GM19239 (cell line): ENCODE results near the gene ASPN.

Source experiments
- DNase-seq: peaks from one replicate; pipeline ENCODE4 v3.0.0; 2011; ENCODE audit warnings: low spot score; ENCODE audit not compliant: insufficient read length
- FAIRE-seq: peaks from 2 replicates; lab custom pipeline; 2011; peaks lifted over from hg19 to GRCh38; lab: Jason Lieb, UNC

The ASPN gene

DNA sequence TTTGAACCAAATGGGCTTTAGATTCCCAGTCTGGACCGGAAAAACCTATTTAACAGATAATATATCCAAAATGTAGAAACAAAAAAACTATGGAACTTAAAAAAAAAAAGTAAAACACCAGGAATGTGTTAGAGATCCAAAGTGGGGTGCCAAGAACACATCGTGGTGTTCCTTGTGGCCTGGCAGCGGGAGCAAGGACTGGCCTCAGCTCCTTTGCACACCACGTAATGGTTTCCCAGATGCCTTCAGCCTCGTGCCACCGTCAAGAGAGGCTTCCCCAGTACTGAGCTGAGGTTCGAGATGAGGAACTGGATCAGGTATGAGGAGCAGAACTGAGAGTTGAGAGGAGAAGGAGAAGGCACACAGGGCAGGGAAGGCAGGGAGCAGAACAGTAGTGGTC lies 3.5 kb downstream of the ASPN start:
- DNase-seq (no peak), FAIRE-seq (no peak)

DNA sequence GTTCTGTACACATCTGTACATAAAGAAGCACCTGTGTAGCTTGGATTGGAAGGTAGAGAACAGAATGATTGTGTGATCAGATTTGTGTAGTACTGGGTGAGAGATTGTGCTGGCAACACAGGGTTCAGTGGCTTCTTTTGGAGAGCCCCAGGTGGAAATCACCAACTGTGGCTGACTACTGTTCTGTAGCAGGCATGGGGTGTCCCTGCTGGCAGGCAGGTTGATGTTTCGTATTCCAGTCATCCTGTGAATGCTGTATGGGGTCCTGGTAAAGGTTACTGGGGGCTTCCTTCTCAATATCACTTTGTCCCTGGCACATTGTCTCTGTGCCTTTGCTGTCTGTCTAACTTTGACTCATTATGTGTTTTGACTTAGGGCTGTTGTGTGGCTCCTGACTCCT lies 5.3 kb downstream of the ASPN start:
- FAIRE-seq (no peak), DNase-seq (no peak)

DNA sequence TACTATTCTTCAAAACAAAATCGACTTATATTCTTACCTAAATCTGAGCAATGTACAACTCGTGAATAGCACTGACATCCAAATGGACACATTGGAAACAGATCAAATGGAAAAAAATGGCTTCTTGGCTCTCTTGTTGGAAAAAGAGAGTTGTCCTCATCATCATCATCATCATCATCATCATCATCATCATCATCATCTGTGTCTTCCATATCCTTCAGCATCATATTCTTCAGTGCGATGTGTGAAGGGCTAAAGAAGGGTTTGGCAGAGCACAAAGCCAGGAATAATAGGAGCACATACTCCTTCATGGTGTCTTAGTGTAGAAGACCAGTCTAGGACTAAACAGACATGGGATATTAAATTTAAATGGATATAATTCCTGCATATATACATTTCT lies 7.7 kb downstream of the ASPN start:
- DNase-seq (no peak), FAIRE-seq (no peak)

DNA sequence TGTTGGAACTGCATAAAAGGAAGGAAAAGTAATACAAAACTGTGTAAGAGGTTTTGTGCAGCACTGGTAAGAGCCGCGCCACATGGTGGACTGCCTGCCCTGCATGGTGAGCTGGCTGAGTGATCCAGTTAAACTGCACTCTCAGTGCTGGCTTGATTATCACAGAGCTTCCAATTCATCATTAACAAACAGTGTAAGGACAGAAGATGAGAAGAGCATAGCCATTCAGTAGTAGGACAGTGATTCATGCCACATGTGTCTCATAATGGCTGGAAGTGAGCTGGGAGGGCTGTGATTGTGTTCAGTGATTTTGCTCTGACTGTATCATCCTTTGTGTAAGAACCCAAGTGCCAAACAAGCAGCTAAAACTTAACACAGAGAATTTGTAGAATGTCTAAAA lies 14.1 kb downstream of the ASPN start:
- no peak for FAIRE-seq
- no peak for DNase-seq

DNA sequence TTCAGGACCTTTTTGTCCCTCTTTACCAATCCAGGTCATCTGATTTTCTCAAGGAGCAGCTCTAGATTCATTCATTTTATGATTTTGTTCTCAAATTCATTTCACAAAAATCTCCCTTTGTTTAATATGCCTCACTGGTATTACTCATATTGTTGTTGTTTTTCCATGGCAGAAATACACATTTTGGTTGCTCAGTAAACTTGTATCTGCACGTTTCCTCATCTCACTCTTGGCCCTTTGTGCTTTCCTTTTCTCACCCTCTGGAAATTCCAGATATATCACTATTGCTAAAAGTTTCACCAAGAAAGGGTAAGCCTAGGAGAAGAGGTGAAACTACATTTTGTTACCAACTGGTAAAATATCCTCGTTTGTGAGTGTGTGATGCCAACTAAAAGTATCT lies 14.8 kb downstream of the ASPN start:
- no peak for DNase-seq
- no peak for FAIRE-seq

DNA sequence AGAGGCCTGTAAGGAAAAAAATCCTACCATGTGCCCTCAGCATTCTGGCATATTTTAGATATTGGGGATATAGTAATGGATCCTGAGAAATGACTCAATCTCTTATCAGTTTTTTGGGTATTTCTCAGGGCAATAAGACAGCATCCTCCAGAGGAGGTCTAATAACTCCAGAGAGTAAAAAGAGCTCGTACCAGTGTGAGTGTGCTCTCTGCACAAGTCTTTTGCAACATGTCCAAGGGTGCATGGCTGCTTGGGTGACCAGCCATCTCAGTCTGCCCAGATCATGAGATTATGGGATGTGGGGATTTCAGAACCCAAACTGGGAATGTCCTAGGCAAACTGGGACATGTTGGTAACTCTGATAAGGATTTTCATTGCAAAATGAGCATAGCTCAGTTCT lies 15.3 kb downstream of the ASPN start:
- DNase-seq = no peak
- FAIRE-seq = no peak

DNA sequence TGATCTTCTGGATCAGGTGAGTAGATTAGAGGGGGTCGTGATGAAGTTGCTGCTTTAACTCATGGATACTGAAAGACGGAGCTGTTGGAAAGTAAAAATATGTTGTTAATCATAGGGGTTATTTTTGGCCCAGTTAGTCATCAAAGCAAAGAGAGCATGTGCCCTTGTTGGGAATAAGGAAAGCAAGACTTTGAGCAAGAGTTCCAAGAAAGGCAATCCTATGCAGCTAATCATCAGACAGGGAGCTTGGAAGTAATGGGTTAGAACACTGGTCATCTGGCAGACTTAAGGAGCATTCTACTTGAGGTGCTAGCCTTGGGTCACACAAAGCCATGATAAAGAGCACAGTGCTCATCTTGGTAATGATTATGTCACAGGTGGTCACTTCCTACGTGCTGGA lies 18.3 kb downstream of the ASPN start:
- DNase-seq (no peak), FAIRE-seq (no peak)

DNA sequence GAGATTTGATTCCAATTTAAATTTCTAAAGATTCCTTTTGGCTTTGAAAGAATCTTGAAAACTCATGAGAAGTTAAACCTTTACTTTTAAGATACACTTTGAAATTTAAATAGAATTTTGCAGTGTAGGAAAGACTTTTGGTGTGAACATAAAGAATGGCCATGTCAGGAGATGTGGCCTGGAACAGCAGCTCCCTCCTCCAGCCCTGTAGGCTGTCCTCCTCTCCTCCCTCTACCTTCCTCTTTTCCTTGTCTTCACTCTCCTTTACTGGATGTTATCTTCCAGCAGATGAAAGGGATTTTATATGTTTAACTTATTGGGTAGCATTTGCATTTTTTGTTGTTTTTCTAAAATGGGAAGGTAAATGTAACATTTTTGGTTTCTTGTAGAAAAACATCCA lies 18.9 kb downstream of the ASPN start:
- no peak for DNase-seq
- no peak for FAIRE-seq

DNA sequence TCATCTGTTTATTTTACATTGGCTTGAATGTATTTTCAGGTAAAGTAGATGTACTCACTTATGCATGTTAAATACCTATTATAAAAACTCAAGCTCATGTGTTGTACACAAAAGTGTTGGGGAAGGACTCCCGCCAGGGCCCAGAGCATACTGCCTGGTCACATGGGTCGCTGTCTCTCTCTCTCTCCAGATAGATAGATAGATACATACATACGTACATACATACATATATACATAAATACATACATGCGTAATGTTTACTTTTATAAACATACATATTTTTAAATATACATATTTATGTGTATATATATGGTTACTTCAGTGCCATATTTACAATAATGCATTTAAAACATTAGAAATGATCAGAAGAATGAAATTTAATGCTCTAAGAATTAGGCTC lies 24.7 kb downstream of the ASPN start:
- no peak for FAIRE-seq
- DNase-seq = no peak

DNA sequence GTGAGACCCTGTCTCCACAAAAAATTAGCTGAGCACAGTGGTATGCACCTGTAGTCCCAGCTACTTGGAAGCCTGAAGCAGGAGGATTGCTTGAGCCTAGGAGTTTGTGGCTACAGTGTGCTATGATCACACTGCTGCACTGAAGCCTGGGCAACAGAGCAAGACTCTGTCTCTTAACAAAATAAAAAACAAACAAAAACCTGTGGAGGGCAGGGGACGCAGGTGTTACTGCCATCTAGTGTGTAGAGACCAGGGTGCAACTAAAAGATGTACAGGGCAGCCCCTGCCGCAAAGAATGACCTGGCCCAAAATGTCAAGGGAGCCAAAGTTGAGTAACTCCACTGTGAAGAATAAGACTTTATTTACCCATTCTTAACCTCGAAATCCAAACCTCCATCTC lies 27.1 kb downstream of the ASPN start:
- DNase-seq (no peak), FAIRE-seq (peak; percentile 18)

DNA sequence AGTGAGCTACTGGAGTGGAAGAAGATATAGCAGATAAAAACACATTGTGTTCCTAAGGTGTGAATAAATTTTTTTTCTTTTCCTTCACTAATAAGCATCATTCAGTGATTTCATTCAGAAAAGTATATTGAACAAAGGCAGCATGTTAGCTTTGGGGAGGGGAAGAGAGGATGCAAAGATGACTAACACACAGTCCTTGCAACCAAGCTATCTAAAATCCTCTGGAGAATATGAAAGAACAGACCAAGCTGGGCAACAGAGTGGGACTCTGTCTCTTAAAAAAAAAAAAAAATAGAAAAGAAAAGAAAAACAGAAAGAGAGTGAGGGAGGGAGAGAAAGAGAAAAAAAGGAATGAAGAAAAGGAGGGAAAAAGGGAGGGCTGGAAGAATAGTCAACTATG lies 35.8 kb downstream of the ASPN start:
- no peak for FAIRE-seq
- DNase-seq = no peak

DNA sequence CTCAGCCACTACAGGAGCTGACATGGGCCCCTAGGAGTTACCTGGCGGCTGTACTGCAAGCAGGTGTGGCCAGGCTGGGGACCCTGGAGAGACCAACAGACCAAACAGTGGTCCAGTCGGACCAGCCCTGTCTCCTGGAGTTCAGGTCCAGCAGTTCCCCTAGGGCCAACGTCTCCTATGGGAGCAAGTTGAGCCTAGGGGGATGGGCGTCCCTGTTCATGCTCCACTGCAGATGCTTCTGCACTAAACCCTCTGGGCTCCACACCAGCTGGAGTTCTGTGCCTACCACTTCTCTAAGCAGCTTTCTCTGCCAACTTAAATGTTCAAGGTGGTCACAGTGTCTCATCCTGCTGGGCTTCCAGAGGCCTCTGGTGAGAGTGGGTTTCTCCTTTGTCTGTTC lies 37.5 kb downstream of the ASPN start:
- FAIRE-seq = no peak

DNA sequence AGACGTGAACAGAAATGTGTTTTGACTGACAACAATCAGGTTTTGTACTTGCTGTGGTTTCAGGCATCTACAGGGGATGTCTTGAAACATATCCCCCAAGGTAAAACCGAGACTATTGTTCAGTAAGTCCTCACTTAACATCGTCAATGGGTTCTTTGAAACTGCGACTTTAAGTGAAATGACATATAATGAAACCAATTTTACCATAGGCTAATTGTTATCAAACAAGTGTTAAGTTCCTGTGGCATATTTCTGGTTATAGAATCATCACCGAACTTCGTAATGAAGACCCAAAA lies 41.6 kb downstream of the ASPN start:
- DNase-seq = peak; percentile 12
- no peak for FAIRE-seq

More for the DNA sequence above, 37.5 kb downstream of the ASPN start:
- no peak for DNase-seq

DNA sequence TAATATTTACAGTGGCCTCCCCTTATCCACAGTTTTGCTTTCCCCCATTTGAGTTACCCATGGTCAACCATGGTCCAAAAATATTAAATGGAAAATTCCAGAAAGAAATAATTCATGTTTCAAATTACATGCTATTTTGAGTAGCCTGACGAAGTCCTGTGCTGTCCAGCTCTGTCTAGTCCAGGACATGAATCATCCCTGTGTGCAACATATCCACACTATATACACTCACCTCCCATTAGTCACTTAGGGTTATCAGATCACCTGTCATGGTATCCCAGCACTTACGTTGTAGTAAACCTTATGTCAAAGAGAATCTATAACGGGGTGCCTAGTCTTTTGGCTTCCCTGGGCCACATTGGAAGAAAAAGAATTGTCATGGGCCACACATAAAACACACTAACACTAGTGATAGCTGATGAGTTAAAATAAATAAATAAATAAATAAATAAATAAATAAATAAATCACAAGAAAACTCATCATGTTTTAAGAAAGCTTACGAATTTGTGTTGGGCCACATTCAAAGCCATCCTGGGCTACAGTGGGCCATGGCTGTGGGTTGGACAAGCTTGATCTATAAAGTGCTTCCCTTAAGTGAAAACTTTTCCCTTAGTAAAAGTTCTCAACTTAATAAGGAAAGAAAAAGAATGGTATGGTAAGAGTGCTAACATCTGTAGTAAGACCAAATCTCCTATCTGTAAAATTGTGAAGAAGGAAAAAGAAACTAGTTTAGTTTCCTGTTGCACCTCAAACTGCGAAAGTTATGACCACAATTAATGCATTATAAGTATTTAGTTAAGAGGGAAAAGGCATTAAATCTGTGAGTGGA lies 42.2 kb downstream of the ASPN start:
- FAIRE-seq = peak; percentile 72
- DNase-seq = no peak

DNA sequence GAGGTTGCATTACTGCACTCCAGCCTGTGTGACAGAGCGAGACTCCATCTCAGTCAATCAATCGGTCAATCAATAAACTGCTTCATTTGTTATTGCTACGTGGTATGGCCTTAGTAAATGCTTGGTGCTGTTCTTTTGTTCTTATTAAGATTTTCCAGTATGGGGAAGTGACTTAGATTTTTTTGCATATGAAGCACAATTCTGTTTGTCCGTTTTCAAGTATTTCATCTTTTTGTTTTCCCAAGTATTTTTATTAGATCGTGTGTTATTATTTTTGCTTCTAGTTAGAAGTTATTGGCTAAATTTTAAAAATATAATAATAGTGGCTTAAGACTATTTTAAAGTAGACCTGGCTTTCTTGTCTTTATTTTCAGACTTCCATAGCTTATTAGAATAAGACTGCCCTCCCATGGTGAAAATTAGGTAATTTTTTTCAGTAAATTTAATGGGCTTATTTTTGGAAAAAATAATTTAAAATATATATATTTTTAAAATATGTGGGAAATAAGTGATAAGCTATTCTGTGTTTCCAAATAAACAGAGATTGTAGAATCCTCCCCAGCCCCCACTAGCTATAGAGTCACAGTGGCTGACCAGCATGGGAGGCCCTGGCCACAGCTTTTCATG lies 43.3 kb downstream of the ASPN start:
- FAIRE-seq (no peak), DNase-seq (no peak)

DNA sequence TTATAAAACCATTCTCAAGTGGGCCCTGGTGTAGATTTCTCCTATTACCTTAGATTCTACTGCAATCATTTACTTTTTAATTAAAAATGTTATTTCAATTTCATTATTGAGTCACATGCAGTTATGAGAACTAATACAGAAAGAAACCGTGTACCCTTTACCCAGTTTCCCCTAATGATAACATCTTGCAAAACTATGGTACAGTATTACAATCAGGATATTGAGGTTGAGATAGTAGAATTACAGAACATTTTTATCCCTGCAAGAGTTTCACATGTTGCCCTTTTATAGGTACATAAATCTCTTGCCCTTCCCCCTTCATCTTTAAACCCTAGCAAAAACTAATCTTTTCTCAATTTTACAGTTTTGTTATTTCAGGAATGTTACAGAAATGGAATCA lies 47.0 kb downstream of the ASPN start:
- DNase-seq (no peak), FAIRE-seq (no peak)

DNA sequence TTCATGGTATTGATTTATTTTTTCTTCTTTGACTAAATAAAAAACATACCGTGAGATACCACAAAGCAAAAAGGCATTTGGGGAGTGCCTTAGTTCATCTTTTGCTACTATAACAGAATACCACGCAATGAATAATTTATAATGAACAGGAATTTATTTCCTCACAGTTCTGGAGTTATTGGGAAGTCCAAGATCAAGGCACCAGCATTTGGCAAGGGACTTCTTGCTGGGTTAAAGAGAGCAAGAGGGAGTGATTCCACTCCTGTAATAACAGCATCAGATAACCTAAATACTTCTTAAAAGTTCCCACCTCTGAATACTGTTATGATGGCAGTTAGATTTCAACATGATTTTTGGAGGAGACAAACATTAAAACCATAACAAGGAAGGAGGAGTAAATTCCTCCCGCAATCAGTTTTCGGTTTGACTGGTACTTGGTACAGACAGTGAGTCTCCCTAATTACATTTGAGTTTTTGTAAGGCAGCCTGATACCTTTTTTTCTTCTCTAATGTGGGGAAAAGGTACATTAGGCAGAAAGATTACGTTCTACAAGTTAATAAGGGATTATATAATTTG lies 49.2 kb downstream of the ASPN start:
- DNase-seq (no peak), FAIRE-seq (no peak)

DNA sequence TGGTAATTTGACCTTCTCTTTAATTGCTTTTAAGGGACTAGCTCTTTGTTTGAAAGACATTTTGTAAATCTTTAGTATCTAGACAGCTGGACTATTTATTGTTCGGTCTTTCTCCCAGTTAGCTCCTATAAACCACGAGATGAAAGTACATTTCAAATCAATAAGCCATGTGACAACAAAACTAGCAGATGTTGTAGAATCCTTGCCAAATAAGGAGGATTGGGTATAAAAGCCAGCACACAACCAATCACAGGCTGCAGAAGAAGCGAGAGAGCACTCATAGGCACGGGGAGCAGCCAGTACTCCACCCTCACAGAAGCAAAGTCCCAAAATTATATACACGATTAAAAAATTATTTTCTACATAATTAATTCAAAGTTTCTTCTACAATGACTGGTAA lies 50.0 kb downstream of the ASPN start:
- DNase-seq (no peak), FAIRE-seq (no peak)

DNA sequence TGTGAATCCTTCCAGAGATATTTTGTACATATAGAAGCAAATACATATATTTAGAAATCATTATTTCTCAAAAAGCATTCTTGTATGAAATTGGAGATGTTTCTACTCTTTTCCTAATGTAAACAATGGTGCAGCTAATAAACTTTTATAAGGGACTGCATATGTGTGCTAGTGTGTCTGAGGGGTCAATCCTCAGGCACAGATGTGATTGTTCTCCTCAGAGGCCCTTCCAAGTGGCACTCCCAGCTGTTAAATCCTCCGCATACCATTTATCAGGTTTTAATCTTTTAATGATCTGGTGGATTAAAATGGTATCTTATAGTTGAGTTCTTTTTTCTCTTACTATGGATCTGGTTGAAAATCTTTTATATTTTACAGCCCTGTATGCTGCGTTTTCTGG lies 52.5 kb downstream of the ASPN start:
- DNase-seq = no peak
- FAIRE-seq = no peak

DNA sequence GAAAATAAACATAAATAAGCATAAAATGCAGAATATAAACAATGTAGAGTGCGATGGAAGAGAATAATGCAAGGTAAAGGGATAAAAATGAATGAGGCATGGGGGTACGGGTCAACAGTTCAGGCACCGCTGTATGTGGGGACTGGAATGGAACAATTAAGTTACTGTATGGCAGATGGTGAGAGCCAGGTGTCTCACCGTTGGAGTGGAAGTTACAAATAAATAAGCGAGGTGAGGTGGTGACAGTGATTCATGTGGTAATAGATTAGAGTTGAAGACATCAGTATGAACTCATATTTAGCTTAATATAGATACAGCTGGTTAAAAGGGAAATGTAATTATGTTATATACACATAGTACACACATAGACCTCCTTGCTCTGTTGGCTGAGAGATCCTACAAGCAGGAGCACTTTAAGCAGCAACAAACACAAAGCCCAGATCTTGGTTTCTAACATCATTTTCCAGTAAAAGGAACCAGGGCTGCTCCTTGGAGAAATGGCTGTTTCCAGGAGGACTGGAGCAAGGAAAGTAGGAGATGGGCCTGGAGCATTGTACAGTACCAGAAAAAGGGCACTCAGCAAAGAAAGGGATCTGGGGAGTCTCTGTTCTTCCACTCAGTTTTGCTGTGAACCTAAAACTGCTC lies 55.7 kb downstream of the ASPN start:
- no peak for FAIRE-seq

DNA sequence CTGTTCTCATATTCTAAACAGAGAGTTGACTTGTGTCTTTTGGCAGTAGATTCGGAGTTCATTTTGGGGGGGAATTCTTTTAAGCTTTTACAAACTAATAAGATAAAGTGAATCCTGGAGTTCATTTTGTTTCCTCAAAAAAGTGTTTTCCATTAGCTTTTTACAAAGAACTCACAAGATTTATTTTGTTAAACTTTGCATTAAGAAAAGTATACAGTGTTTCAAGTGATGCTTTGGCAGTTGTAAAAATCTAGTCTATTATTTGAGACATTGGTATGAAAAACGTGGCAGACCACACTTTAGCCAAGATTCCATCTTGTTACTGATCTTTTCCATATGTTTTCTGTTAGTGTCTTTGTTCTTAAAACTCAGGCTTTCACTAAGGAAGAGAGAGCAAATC lies 56.8 kb downstream of the ASPN start:
- FAIRE-seq (no peak), DNase-seq (no peak)

More for the DNA sequence above, 55.7 kb downstream of the ASPN start:
- no peak for DNase-seq
